OCI-M1 (cell line): ENCODE data around the gene RNU5D-1.
"Not testable (repeated sequence)": the region's sequence is repeated elsewhere in the genome, so short reads cannot be mapped to it uniquely, and the experiment has no call there.

Experiments used
- DNase-seq: peaks from one replicate; lab custom pipeline; 2025; lab: John Stamatoyannopoulos, UW

RNU5D-1 gene

DNA sequence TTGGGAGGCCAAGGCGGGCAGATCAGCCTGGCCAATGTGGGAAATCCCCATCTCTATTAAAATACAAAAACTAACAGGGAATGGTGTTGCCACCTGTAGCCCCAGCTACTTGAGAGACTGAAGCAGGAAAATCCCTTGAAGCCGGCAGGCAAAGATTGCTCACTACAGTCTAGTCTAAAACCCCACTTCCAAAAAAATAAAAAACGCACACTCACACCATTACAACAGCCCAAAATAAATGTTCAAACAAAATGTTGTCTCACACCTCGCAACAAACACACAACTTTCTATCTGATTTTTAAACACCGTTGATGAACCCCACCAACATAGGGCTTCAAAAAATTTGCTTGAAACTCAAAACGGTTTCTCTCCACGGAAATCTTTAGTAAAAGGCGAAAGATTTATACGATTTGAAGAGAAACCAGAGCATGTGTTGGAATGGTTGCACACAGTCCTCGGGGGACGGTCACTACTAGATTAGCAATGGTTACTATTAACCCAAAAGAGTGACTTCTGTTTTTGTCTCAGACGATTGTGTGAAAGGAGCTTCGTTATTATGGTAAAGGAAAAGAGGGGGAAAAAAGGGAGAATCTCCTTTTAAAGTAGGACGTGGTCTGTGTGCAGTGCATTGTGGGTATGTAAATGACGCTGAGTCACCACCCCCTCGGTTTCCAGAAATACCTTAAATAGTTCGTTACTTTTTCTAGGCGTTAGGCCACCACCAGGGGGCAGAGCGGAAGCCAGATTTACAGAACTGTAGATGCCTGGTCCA lies at the start of gene RNU5D-1:
TSS of gene RNU5D-1 (minus strand) at position 430 of the 772 bp plus-strand sequence.
- DNase-seq, result peak; percentile 98

GRCh38 chr1:44780583-44781121 lies 49.7 kb upstream of the RNU5D-1 start:
- DNase-seq, result no peak

- no peak for DNase-seq
Observed at GRCh38 chr1:44778705-44779576, 48.0 kb upstream of the RNU5D-1 start.

GRCh38 chr1:44777969-44778635 lies 47.1 kb upstream of the RNU5D-1 start:
- DNase-seq, result no peak

- DNase-seq, result no peak
Observed at GRCh38 chr1:44777547-44777946, 46.6 kb upstream of the RNU5D-1 start.

DNA sequence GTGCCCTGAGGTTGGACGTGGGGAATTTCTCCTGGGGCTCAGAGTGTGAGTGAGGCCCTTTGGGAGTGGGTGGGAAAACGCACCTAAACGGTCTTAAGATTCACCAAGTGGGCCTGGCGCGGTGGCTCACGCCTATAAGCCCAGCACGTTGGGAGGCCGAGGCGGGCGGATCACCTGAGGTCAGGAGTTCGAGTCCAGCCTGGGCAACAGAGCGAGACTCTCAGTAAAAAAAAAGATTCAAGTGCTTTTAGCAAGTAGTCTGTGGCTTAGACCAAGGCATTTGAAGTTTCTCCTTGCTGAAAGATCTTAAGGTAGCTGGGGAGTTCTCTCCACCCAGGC lies 45.7 kb upstream of the RNU5D-1 start:
- no peak for DNase-seq

- peak; percentile 43 for DNase-seq
Observed at GRCh38 chr1:44775930-44776729, 45.2 kb upstream of the RNU5D-1 start.

- DNase-seq, result peak; percentile 96
Observed at GRCh38 chr1:44775078-44775929, 44.3 kb upstream of the RNU5D-1 start, which contains the start of gene RPS8. Gene RPS8, plus strand, starts transcription at chr1:44775540. Its CDS starts 57 bp downstream, at chr1:44775597.

- not testable (repeated sequence) for DNase-seq
Observed at GRCh38 chr1:44766421-44766820, 35.5 kb upstream of the RNU5D-1 start.

GRCh38 chr1:44760876-44761275 lies 29.9 kb upstream of the RNU5D-1 start:
- no peak for DNase-seq

DNA sequence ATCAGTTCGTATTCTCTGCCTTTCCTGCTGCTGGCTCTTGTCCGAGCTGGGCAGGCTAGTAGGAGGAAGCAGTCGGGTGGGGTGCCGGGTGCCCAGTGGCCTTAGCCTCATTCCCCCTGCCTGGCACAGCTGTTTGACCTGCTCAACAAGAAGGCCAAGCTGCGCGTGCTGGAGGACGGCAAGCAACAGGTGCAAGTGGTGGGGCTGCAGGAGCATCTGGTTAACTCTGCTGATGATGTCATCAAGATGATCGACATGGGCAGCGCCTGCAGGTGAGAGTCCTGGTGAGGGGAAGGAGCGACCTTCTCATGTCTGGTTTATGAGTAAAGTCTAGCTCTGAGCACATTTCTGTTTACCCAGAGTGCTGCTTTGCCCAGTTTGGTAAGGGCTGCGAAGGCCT lies 28.1 kb upstream of the RNU5D-1 start:
- DNase-seq, result no peak

DNA sequence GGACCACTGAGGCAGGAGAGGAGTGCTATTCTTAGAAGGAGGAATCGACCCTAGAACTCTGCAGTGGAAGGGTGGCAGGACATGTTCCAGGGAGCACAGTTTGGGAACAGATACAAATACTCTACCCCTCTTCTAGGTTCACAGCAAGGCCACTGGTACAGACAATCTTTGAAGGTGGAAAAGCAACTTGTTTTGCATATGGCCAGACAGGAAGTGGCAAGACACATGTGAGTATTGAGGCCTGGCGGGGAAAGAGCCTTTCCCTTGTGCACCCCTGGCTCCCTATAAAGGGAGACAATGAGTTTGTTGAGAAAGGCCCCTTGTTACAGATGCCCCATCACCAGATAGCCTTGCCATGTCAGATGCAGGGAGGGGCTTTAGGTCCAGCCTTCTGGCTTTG lies 26.4 kb upstream of the RNU5D-1 start:
- no peak for DNase-seq

- no peak for DNase-seq
Observed at GRCh38 chr1:44747878-44748277, 16.9 kb upstream of the RNU5D-1 start.

DNA sequence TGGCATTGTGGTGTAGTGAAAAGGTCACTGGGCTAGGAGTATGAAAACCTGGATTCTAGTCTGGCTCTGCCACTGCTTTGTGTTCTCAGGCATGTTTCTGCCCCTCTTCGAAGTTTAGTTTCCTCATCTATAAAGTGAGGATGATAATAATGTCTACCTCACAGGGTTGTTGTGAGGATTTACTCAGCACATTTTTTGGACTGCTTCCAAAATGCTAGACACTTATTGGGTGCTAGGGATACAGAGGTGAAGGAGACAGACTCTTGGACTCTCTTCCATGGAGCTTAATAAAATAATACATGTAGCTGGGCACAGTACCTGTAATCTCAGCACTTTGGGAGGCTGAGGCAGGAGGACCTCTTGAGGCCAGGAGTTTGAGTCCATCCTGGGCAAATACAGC lies 12.2 kb upstream of the RNU5D-1 start:
- DNase-seq, result no peak

DNA sequence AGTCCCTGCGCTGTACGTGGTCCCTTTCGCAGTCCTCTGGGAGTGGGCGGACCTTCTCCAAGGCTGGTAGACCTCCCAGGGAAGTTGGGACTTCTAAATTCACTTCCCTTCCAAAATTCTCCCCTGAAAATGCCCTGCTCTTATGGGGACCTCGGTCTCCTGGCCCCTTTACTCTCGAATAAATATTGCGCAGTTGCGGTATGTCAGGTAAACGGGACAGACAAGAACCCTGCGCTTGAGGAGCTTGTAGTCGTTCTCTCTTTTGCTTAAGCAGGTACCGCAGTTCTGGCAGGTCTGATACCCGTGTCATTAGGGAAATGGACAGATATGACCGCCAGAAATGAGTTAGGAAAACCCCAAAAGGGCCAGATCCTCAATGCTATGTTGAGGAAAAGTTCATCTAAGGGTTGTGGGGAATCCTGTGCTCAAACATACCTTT lies 9.2 kb upstream of the RNU5D-1 start:
- peak; percentile 50 for DNase-seq

GRCh38 chr1:44739307-44740178 lies 8.6 kb upstream of the RNU5D-1 start, which contains the start of gene KIF2C:
Gene KIF2C, plus strand, starts transcription at chr1:44739837. Its CDS starts 96 bp downstream, at chr1:44739933.
- peak; percentile 99 for DNase-seq

GRCh38 chr1:44738953-44739306 lies 8.0 kb upstream of the RNU5D-1 start:
- not testable (repeated sequence) for DNase-seq

- DNase-seq, result no peak
Observed at GRCh38 chr1:44735992-44736391, 5.0 kb upstream of the RNU5D-1 start.

GRCh38 chr1:44733784-44734183 lies 2.8 kb upstream of the RNU5D-1 start:
- DNase-seq, result no peak
